CD4-positive, alpha-beta T cell treated with Interferon gamma for 1 hour (primary cell): ENCODE results near the gene PROSER2.
"Not testable (repeated sequence)": the region's sequence is repeated elsewhere in the genome, so short reads cannot be mapped to it uniquely, and the experiment has no call there.

Source experiments
- DNase-seq: peaks from one replicate; pipeline ENCODE4 v3.0.0-alpha.2; 2020

Gene PROSER2

GRCh38 chr10:11887381-11888227, 64.4 kb downstream of the PROSER2 start:
- no peak for DNase-seq

DNA sequence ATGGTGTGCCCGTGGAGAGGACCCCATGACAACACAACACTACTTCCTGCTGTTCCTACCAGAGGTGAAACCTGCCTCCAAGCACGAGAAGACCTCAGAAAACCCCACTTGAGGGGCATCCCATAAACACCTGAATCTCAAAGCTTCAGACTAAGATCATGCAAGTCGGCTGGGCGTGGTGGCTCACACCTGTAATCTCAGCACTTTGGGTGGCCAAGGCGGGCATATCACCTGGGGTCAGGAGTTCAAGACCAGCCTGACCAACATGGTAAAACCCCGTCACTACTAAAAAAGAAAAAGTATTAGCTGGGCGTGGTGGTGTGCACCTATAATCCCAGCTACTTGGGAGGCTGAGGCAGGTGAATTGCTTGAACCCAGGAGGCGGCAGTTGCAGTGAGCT, 66.1 kb downstream of the PROSER2 start:
- not testable (repeated sequence) for DNase-seq

- no peak for DNase-seq
Measured at GRCh38 chr10:11891776-11892486, 68.8 kb downstream of the PROSER2 start.

- DNase-seq, result no peak
Measured at GRCh38 chr10:11893749-11894278, 70.7 kb downstream of the PROSER2 start.

DNA sequence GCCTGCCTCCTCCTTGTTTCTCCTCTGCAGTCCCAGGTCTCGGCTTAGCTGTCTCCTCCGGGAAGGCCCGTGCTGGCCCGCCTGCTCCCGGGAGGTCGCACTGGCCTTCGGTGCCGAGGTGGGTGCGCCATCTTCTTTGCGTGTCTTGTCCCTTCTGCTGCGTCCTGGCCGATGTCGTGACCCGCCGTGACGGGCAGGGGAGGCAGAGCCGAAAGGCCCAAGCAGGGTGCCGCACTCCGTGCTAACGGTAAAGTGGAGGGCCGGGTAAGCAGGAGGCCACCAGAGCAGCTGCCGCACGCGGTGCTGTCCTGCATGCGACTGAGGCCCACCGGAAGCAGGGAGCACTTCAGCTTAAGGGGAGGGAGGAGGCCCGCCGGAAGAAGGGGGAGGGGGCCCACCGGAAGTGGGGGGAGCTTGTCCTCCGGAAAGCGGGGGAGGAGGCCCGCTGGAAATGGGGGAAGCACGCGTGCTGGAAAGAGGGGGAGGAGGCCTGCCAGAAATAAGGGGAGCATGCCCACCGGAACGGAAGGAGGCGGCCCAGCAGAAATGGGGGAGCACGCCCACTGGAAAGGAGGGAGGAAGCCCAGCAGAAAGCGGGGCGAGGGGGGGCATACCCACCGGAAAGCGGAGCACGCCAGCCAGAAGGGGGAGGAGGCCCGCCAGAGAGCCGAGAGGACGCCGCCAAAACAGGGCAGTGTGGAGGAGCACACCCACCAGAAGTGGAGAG, 71.4 kb downstream of the PROSER2 start:
- no peak for DNase-seq

DNA sequence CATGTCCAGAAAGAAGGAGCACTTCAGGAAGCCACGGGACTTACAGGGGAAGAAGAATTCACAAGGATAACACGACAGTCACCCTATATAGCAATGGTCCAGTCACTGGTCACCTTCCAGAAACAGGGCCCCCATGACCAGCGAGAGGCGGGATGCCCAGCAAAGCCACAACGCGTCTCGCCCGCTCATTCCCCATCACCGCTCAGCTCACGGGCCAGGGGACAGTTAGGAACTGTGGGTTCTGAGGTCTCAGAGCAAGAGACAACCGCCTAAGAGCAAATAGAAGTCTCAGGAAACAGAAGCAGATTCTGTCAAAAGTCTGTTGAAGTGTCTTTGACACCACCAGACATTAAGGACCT, 71.9 kb downstream of the PROSER2 start:
- DNase-seq, result no peak

GRCh38 chr10:11895598-11895997, 72.4 kb downstream of the PROSER2 start:
- DNase-seq, result no peak

GRCh38 chr10:11896549-11897200, 73.5 kb downstream of the PROSER2 start:
- no peak for DNase-seq

GRCh38 chr10:11898033-11898371, 74.8 kb downstream of the PROSER2 start:
- DNase-seq, result no peak

DNA sequence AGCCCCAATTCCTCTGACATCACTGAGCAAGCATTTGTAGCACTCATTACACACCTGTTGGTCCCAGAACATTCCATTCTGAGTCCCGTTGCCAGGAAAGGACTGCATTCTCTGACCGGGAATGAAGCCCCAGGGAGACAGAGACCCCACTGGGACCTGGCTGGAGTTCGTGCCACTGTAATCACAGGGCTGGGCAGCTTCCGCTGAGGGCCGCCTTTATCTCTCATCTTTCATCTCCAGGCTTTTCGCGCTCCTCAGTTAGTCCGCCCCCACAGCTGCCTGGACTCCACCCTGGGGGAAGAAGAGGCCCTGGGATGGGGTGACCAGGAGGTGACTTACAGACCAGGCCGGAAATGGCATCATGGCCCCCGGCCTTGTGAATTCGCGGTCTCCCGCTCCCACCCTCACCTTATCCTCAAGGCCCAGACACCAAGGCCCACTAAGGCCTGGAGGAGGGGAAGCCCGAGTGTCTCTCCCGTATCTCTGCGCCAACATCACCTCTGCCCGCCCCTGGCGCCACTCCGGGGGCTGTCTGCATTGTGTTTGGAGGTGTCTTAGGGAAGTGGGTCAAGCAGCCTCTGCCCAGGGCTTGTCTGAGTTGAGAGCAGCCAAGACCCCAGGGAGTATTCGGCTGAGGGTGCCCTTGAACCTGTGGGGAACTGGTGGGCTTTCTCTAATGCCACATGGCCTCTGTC, 75.4 kb downstream of the PROSER2 start:
- no peak for DNase-seq

DNA sequence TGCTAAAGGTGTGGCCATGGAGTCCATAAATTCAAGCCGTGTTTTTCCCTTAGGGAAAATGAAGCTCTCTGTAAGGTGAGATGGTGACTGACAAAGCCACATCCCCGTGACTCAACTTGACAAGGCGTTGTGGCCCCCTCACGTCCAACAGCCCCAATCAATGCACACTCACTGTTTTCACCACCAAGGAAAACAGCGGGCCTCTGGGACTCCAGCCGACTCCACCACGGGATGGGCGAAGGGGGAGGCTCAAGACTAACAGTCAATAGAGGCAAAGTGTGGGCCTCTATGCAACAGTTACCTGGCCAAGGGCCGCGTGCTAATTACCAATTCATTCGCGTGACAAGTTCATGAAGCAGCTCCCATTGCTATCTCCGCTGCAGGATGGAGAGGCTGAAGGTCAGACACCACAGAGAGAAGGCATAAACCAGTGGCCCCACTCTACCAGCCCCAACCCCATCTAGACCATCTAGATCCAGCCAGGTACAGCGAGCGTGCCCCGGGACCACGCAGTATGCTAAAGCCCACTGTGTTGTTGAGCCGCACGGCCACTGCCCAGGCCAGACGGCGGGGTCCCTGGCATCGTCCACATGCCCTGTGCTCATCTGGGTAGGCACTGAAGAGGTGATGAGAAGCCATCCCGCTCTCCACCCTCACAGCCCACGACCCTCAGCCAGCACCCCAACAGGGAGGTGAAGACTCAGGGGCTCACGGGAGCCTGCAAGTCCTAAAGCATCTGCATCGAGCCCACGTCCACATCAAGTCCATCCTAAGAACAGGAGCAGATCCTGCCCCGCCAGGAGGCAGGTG, 76.1 kb downstream of the PROSER2 start:
- DNase-seq, result no peak

GRCh38 chr10:11901036-11901301, 77.8 kb downstream of the PROSER2 start:
- no peak for DNase-seq

GRCh38 chr10:11901454-11901832, 78.3 kb downstream of the PROSER2 start:
- DNase-seq, result no peak

DNA sequence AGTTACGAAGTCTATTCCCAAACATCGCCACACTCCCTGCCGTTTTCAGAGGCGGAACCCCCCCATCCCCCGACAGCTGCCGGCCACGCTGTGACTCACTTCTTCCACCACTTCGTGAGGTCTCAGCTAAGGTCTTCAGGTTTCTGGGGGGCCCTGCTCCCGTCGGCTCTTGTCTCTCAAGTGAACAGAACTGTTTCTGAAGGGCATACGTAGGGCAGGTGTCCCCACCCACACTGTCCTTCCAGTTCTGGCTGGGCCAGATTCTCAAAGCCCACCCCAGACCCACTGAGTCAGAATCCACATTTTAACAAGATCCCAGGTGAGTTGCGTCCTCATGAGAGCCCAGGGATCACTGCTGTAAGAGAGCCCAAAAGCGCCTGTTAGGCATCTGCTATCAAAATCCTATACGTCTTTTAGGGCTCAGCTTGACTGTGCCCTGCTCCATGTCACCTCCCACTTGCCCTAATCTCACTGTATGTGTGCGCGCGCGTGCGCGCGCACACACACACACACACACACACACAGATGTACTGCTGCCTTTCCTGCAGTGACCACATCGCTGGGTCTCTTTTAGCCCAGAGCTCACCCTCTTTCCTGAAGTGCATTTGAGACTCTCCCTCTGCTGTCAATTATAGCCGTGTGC, 78.8 kb downstream of the PROSER2 start:
- DNase-seq, result no peak

DNA sequence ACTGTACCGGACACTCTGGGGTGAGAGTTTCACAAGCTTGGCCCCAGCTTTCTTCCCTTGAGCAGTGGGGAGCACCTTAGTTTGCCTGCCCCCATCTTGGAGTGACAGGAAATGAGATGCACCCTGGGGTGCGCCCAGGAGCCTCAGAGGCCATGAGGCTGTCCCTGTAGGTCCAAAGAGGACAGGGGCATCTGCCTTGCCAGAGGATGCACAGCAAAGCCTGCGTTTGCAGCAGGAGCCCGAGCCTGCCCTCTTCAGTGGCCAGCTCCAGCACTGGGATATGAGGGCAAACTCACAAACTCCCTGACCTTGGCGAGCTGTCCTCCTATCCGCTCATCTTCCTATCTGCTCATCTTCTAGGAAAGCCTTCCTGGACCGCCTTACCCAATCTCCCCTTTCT, 79.5 kb downstream of the PROSER2 start:
- DNase-seq, result no peak

DNA sequence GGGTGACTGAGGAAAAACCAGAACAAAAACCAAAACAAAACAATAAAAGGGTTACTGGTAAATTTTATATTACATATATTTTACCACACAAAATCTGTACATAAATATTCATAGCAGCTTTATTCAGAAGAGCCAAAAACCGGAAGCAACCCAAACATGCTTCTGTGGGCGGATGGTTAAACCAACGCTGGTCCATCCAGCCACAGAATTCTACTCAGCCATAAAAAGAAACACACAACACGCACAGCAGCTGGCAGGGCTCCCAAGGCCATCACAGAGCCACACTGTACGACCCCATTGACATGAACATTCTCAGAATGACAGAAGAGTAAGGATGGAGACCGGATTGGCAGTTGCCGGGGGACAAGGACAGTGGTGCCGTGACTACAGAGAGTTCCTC, 83.6 kb downstream of the PROSER2 start:
- no peak for DNase-seq

- no peak for DNase-seq
Measured at GRCh38 chr10:11907914-11908313, 84.8 kb downstream of the PROSER2 start.

DNA sequence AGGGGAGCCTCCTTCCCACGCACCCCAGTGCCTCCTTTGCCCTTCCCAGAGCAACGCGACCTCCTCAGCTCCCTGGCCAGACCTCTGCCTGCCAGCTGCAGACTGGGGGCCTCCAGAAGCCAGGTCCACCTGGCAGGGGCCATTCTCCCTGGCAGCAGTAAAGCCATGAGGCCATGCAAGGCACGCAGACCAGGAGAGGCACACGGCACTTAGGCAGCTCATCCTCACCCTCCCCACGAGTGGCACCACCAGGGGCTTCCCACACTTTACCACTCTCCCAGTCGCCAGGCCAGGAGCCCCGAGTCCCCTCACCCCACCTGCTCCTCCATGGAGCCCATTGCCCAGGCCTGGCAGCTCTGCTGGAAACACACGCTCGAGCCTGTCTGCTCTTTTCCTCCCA, 85.4 kb downstream of the PROSER2 start:
- DNase-seq, result no peak

DNA sequence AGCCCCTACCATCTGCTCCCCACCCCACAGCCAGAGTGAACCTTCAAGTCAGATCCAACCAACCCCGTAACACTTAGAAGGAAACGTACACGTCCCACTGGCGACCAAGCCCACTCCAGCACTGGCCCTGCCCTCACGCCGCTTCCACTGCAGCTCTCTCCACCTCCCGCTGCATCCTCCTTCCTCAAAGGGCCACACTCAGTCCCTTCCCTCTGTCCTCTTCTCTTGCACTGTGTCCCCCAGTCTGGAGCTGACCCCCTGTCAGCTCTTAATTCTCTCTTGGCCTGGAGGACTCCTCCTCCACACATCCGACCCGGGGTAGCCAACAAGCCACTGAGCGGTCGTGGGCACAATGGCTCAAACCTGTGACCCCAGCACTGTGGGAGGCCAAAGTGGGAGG, 85.8 kb downstream of the PROSER2 start:
- no peak for DNase-seq

DNA sequence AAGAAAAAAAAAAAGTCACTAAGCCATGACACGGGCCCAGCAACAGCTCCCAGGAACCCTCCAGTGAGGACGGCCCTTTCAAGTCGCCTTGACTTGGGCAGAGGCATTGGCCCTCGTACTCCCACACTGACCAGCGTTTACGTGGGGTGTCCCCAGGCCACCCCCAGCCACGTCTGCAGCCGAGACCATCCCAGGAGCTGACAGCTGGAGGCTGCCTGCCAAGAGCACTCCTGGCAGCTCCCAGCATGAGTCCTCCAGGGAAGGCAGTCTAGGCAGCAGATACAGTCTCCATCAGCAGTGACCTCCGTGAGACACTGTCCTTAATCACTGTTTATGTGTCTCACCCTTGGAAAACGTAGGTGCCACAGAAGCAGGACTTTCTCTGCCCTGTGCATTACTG, 86.5 kb downstream of the PROSER2 start:
- DNase-seq, result no peak

DNA sequence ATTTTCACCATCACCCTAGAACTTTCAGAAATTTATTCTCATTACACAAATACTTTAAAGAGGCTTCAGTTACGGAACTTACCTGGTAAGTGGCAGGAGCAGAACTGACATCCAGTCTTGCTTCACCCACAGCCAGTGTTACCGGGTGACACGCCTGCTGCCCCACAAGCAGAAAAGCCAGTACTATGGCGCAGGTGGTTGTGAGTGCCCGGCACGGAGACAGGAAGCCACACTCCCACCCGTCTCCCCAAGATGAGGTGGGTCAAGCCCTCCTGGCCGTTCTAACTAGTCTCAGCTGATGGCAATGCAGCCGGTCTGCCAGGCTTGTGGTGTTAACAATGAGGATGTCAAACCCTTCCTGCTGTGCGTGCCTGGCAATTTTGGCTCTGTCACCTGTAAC, 86.9 kb downstream of the PROSER2 start:
- no peak for DNase-seq
